ENCODE measurements around the gene GPR15LG.
A peak's percentile ranks its signal among the peaks of the same experiment; 100 is the strongest.

The GPR15LG gene

DNA sequence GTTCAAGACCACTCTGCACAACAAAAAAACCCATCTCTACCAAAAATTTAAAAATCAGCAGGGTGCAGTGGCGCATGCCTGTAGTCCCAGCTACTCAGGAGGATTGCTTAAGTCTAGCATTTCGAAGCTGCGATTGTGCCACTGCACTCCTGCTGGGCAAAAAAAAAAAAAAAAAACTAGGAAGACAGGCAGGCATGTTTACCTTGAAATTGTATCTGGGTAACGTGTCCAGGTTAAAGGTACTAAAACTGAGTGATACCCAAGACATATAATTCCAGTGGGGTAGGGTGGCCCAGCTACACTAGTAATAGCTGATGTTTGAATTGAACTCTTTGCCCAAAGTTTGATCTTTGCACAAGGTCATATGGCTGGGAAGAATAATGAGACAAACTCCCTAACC lies 18.1 kb upstream of the GPR15LG start:
- CTCF ChIA-PET, result interaction anchor here (0.7 to 2.2 kb wide), 5 partner anchors 14 to 58 kb away, joined by 3 to 9 read pairs (median 4); partner anchors contain the start of gene GHITM
- H3K27me3 ChIP-seq (replicated peaks in 2 of 5; ENCODE audit: control insufficient read depth in 4 of 5, insufficient read depth in 5 of 5, low read length in 4 of 5), result peaks cover 0 to 14% (median 4%) of the 10 kb centered on the region in 5 experiments
- no peak for DNase-seq
- no peak overlapping the region for H3K4me3 ChIP-seq (ENCODE audit: control insufficient read depth in 1 of 7, extremely low read depth in 1 of 7, insufficient read depth in 4 of 7, low read depth in 2 of 7, low read length in 6 of 7)
- peaks cover 11 to 41% (median 25%) of the 10 kb centered on the region in 4 experiments for H3K36me3 ChIP-seq (ENCODE audit: control insufficient read depth in 4 of 4, insufficient read depth in 4 of 4, low read length in 3 of 4)
- no peaks in the 10 kb centered on the region for H3K9me3 ChIP-seq (ENCODE audit: control extremely low read depth in 1 of 5, control insufficient read depth in 4 of 5, insufficient read depth in 2 of 5, low read depth in 1 of 5, low read length in 4 of 5)
- no peak overlapping the region for H3K27ac ChIP-seq (ENCODE audit: insufficient read depth in 1 of 2, low read depth in 1 of 2, low read length in 2 of 2, poor library complexity in 1 of 2, severe bottlenecking in 2 of 2)
- POLR2A ChIA-PET, result interaction anchor here (0.6 kb wide), 1 partner anchor 1022 kb away, joined by 3 read pairs; no protein-coding TSS in a partner anchor
- 77% methylated on average over 2 of the region's 4 CpGs for WGBS (ENCODE audit: insufficient coverage)
- peaks cover 0 to 13% (median 0%) of the 10 kb centered on the region in 4 experiments for H3K4me1 ChIP-seq (ENCODE audit: control extremely low read depth in 1 of 4, control insufficient read depth in 4 of 4, insufficient read depth in 4 of 4, low read length in 3 of 4)

DNA sequence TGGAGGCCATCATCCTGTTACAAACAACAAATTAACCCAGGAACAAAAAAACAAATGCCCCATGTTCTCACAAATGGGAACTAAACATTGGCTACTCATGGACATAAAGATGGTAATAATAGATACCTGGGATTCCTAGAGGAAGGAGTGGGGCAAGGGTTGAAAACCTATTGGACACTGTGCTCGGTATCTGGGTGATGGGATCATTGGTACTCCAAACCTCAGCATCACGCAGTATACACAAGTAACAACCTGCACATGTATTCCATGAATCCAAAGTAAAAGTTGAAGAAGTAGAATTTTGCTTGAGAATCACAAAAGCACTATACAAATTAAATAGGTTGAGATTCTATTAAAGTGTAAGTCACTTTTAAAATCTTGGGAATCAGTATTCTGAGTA lies 17.6 kb upstream of the GPR15LG start:
- no peak for DNase-seq
- Histone ChIP-seq H3K27me3 (replicated peaks in 2 of 5; ENCODE audit: control insufficient read depth in 4 of 5, insufficient read depth in 5 of 5, low read length in 4 of 5) (peaks cover 0 to 14% (median 4%) of the 10 kb centered on the region in 5 experiments), H3K4me1 (ENCODE audit: control extremely low read depth in 1 of 4, control insufficient read depth in 4 of 4, insufficient read depth in 4 of 4, low read length in 3 of 4) (peaks cover 0 to 13% (median 0%) of the 10 kb centered on the region in 4 experiments), H3K4me3 (ENCODE audit: control insufficient read depth in 1 of 7, extremely low read depth in 1 of 7, insufficient read depth in 4 of 7, low read depth in 2 of 7, low read length in 6 of 7) (no peak overlapping the region), H3K9me3 (ENCODE audit: control extremely low read depth in 1 of 5, control insufficient read depth in 4 of 5, insufficient read depth in 2 of 5, low read depth in 1 of 5, low read length in 4 of 5) (no peaks in the 10 kb centered on the region), H3K27ac (ENCODE audit: insufficient read depth in 1 of 2, low read depth in 1 of 2, low read length in 2 of 2, poor library complexity in 1 of 2, severe bottlenecking in 2 of 2) (no peak overlapping the region), H3K36me3 (ENCODE audit: control insufficient read depth in 4 of 4, insufficient read depth in 4 of 4, low read length in 3 of 4) (peaks cover 6 to 36% (median 21%) of the 10 kb centered on the region in 4 experiments)
- ChIA-PET CTCF (interaction anchor here (0.7 to 2.2 kb wide), 4 partner anchors 14 to 58 kb away, joined by 3 to 9 read pairs (median 4); partner anchors contain the start of gene GHITM), POLR2A (no interaction called here)
- WGBS (ENCODE audit: insufficient coverage), result no CpG with 5 or more reads among the region's 2 CpGs

DNA sequence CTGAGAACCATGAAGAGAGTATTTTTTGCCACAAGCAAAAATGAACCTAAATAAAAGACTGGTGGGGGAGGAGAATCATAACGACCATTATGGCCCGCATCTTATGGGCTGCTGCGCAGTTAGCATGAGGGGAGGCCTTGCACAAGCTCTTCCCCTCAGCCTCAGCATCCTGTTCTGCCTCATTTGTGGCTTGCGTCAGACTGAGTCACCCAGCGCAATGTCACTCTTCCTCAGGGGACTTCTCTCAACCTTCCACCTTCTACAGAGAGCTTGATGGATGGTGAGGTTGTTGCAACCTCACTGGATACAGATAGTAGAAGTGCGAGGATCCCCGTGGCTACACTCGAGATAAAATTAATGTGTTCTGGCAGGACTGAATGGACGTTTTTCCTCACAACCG lies 16.8 kb upstream of the GPR15LG start:
- H3K27ac ChIP-seq (ENCODE audit: insufficient read depth in 1 of 2, low read depth in 1 of 2, low read length in 2 of 2, poor library complexity in 1 of 2, severe bottlenecking in 2 of 2), result no peak overlapping the region
- no peak overlapping the region for H3K4me3 ChIP-seq (ENCODE audit: control insufficient read depth in 1 of 7, extremely low read depth in 1 of 7, insufficient read depth in 4 of 7, low read depth in 2 of 7, low read length in 6 of 7)
- CTCF ChIA-PET, result interaction anchor here (2.2 kb wide), 1 partner anchor 48 kb away, joined by 9 read pairs; no protein-coding TSS in a partner anchor
- peaks cover 3 to 31% (median 18%) of the 10 kb centered on the region in 4 experiments for H3K36me3 ChIP-seq (ENCODE audit: control insufficient read depth in 4 of 4, insufficient read depth in 4 of 4, low read length in 3 of 4)
- H3K4me1 ChIP-seq (ENCODE audit: control extremely low read depth in 1 of 4, control insufficient read depth in 4 of 4, insufficient read depth in 4 of 4, low read length in 3 of 4), result peaks cover 0 to 13% (median 0%) of the 10 kb centered on the region in 4 experiments
- peaks cover 0 to 20% (median 5%) of the 10 kb centered on the region in 5 experiments for H3K27me3 ChIP-seq (replicated peaks in 2 of 5; ENCODE audit: control insufficient read depth in 4 of 5, insufficient read depth in 5 of 5, low read length in 4 of 5)
- no peaks in the 10 kb centered on the region for H3K9me3 ChIP-seq (ENCODE audit: control extremely low read depth in 1 of 5, control insufficient read depth in 4 of 5, insufficient read depth in 2 of 5, low read depth in 1 of 5, low read length in 4 of 5)
- peak; percentile 25 to 74 (median 73) for DNase-seq
- 66% methylated on average over 4 of the region's 10 CpGs for WGBS (ENCODE audit: insufficient coverage)
- POLR2A ChIA-PET, result no interaction called here

DNA sequence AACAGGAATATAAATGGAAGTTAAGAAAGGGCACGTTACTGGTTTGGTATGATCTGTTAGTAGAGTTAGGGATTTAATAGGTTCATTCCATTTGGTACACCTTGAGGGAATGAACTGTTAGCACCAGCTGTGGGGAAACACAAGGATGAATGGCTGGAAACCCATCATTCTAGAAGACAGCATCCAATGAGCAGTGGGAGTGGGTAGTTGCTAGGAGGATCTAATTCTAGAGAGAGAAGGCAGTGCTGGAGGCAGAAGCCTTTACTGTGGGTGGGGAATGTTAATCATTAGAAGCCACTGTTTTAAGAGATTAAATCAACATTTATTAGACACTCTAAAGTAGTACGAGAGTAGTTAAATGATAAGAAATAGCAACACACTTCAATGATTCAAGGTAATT lies 15.5 kb upstream of the GPR15LG start:
- H3K4me1 ChIP-seq (ENCODE audit: control extremely low read depth in 1 of 4, control insufficient read depth in 4 of 4, insufficient read depth in 4 of 4, low read length in 3 of 4), result peaks cover 0 to 13% (median 0%) of the 10 kb centered on the region in 4 experiments
- WGBS (ENCODE audit: insufficient coverage), result 80% methylated on average over 1 of the region's 2 CpGs
- no peaks in the 10 kb centered on the region for H3K9me3 ChIP-seq (ENCODE audit: control extremely low read depth in 1 of 5, control insufficient read depth in 4 of 5, insufficient read depth in 2 of 5, low read depth in 1 of 5, low read length in 4 of 5)
- ChIA-PET POLR2A (no interaction called here), CTCF (interaction anchor here (1.3 to 2.5 kb wide), 2 partner anchors 9 to 19 kb away, joined by 3 to 8 read pairs; no protein-coding TSS in a partner anchor)
- H3K36me3 ChIP-seq (ENCODE audit: control insufficient read depth in 4 of 4, insufficient read depth in 4 of 4, low read length in 3 of 4), result peaks cover 3 to 22% (median 10%) of the 10 kb centered on the region in 4 experiments
- H3K4me3 ChIP-seq (ENCODE audit: control insufficient read depth in 1 of 7, extremely low read depth in 1 of 7, insufficient read depth in 4 of 7, low read depth in 2 of 7, low read length in 6 of 7), result no peak overlapping the region
- peaks cover 0 to 22% (median 8%) of the 10 kb centered on the region in 5 experiments for H3K27me3 ChIP-seq (replicated peaks in 2 of 5; ENCODE audit: control insufficient read depth in 4 of 5, insufficient read depth in 5 of 5, low read length in 4 of 5)
- no peak for DNase-seq
- no peak overlapping the region for H3K27ac ChIP-seq (ENCODE audit: insufficient read depth in 1 of 2, low read depth in 1 of 2, low read length in 2 of 2, poor library complexity in 1 of 2, severe bottlenecking in 2 of 2)

DNA sequence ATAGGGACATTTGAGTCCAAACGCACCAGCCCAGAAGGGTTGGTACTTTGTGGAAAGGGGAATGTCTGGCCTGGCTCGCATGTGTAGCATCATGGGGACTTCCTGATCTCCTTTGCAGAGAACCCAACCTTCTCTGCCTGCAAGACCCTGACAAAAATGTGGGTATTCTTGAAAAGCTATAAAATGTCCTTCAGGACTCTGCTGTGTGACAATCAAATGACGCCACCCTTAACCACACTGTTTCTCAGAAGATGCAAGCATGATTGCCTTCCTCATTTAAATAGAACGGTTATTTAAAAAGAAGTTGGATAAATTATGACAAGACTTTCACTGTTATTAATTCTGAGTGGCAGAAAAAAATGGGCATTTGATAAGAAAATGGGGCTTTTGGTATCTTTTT lies 15.1 kb upstream of the GPR15LG start:
- peaks cover 0 to 22% (median 8%) of the 10 kb centered on the region in 5 experiments for H3K27me3 ChIP-seq (replicated peaks in 2 of 5; ENCODE audit: control insufficient read depth in 4 of 5, insufficient read depth in 5 of 5, low read length in 4 of 5)
- POLR2A ChIA-PET, result no interaction called here
- peaks cover 3 to 17% (median 8%) of the 10 kb centered on the region in 4 experiments for H3K36me3 ChIP-seq (ENCODE audit: control insufficient read depth in 4 of 4, insufficient read depth in 4 of 4, low read length in 3 of 4)
- peaks cover 0 to 13% (median 0%) of the 10 kb centered on the region in 4 experiments for H3K4me1 ChIP-seq (ENCODE audit: control extremely low read depth in 1 of 4, control insufficient read depth in 4 of 4, insufficient read depth in 4 of 4, low read length in 3 of 4)
- H3K9me3 ChIP-seq (ENCODE audit: control extremely low read depth in 1 of 5, control insufficient read depth in 4 of 5, insufficient read depth in 2 of 5, low read depth in 1 of 5, low read length in 4 of 5), result no peaks in the 10 kb centered on the region
- no peak for DNase-seq
- no peak overlapping the region for H3K27ac ChIP-seq (ENCODE audit: insufficient read depth in 1 of 2, low read depth in 1 of 2, low read length in 2 of 2, poor library complexity in 1 of 2, severe bottlenecking in 2 of 2)
- H3K4me3 ChIP-seq (ENCODE audit: control insufficient read depth in 1 of 7, extremely low read depth in 1 of 7, insufficient read depth in 4 of 7, low read depth in 2 of 7, low read length in 6 of 7), result no peak overlapping the region
- 85% methylated on average over 2 of the region's 4 CpGs for WGBS (ENCODE audit: insufficient coverage)
- CTCF ChIA-PET, result interaction anchor here (0.9 to 2.5 kb wide), 4 partner anchors 9 to 46 kb away, joined by 3 to 8 read pairs (median 4); no protein-coding TSS in a partner anchor

DNA sequence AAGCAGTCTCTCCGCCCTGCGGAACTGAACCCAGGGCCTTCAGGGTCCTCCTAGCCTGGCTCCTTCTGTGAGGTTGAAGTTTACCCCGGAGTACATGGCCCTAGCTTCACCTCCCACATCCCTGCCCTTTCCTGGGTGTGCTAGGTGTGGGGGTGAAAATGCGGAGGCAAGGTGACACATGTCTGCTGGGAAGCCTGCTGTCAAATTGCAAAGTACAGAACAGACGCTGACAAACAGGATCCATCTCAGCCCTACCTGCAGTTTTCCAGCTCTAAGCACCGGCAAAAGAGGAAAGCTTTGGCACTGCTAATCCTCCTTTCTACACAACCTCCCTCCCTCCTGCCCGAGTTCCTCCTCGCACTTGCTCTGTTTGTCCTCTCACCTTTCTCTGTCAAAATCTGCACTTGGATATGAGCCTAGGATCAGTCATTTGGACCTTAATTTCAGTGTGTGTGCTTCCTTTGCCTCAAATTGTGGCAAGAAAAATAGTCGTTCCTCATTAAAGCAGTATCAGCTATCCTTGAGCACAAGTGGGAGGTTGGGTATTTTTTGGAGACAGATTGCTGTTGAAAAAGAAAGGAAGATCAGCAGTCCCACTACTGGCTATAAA lies 14.4 kb upstream of the GPR15LG start:
- Histone ChIP-seq H3K9me3 (ENCODE audit: control extremely low read depth in 1 of 5, control insufficient read depth in 4 of 5, insufficient read depth in 2 of 5, low read depth in 1 of 5, low read length in 4 of 5) (no peaks in the 10 kb centered on the region), H3K36me3 (ENCODE audit: control insufficient read depth in 4 of 4, insufficient read depth in 4 of 4, low read length in 3 of 4) (peaks cover 0 to 11% (median 6%) of the 10 kb centered on the region in 4 experiments), H3K4me3 (ENCODE audit: control insufficient read depth in 1 of 7, extremely low read depth in 1 of 7, insufficient read depth in 4 of 7, low read depth in 2 of 7, low read length in 6 of 7) (no peak overlapping the region), H3K27ac (ENCODE audit: insufficient read depth in 1 of 2, low read depth in 1 of 2, low read length in 2 of 2, poor library complexity in 1 of 2, severe bottlenecking in 2 of 2) (no peak overlapping the region), H3K4me1 (ENCODE audit: control extremely low read depth in 1 of 4, control insufficient read depth in 4 of 4, insufficient read depth in 4 of 4, low read length in 3 of 4) (peaks cover 0 to 13% (median 0%) of the 10 kb centered on the region in 4 experiments), H3K27me3 (replicated peaks in 2 of 5; ENCODE audit: control insufficient read depth in 4 of 5, insufficient read depth in 5 of 5, low read length in 4 of 5) (peaks cover 0 to 27% (median 8%) of the 10 kb centered on the region in 5 experiments)
- POLR2A ChIA-PET, result no interaction called here
- 31% methylated on average over 3 of the region's 9 CpGs for WGBS (ENCODE audit: insufficient coverage)
- no peak for DNase-seq
- CTCF ChIA-PET, result interaction anchor here (0.9 to 2.5 kb wide), 4 partner anchors 10 to 46 kb away, joined by 3 to 8 read pairs (median 4); no protein-coding TSS in a partner anchor

Data from common myeloid progenitor, CD34-positive (primary cell).